Measurements from ENCODE around the gene CYFIP2. TPM values are rescaled to one million over a fixed set of nuclear protein-coding genes. Genes with fewer than 3 reads are reported as not detected.
A peak's percentile ranks its signal among the peaks of the same experiment; 100 is the strongest.

The CYFIP2 gene
- total RNA-seq, 2 donors from 2014 or later: 17.8 to 25.2 TPM

DNA sequence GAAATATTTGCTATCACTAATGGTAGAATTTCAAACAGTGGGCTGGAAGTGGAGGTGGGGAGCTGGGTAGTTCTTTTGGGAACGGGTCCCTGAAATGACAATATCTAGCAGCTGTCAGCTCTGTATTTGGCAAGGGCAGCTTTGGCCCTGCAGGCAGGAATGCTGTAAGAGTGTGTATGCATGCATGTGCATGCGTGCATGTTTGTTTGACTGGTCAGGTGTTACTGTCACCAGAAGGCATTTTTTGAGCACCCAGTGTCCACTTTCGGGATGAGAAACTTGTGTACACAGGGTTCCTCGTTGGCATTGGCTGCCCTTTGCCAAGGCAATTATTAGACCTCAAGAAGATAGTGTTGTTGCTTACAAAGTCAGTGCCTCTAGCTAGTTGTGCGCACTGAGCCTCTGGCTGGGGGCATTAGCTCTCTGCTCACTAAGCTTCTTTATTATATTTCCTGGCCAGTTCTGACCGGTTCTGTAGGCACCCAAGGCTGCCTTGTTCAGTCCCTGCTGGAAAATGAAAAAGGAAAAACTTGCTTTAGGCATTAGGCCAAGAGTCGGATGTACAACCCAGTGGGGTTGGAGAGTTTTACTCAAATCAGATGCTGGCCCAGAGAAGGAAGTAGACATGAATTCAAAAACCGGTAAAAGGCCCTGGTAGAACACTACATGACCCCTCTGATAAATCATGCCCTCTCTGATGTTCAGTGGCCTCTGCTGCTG is 2.0 kb downstream of the CYFIP2 start:
- no peak for TF ChIP-seq POLR2A (IDR thresholded peaks at IDR 0.05)
- TF ChIP-seq, protein P1, sequence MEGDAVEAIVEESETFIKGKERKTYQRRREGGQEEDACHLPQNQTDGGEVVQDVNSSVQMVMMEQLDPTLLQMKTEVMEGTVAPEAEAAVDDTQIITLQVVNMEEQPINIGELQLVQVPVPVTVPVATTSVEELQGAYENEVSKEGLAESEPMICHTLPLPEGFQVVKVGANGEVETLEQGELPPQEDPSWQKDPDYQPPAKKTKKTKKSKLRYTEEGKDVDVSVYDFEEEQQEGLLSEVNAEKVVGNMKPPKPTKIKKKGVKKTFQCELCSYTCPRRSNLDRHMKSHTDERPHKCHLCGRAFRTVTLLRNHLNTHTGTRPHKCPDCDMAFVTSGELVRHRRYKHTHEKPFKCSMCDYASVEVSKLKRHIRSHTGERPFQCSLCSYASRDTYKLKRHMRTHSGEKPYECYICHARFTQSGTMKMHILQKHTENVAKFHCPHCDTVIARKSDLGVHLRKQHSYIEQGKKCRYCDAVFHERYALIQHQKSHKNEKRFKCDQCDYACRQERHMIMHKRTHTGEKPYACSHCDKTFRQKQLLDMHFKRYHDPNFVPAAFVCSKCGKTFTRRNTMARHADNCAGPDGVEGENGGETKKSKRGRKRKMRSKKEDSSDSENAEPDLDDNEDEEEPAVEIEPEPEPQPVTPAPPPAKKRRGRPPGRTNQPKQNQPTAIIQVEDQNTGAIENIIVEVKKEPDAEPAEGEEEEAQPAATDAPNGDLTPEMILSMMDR (IDR thresholded peaks at IDR 0.05): peak in 2 of 4 experiments; percentile 14 to 21
- TF ChIP-seq POLR2AphosphoS5 (IDR thresholded peaks at IDR 0.05): peak; percentile 14
- intact Hi-C loops (cut with DNase I): no loop called here
- no peak for DNase-seq (ENCODE audit: low spot score)
- no peak overlapping the region for H3K4me3 ChIP-seq
- WGBS: 37% methylated on average over 8 of the region's 8 CpGs
- H3K9me3 ChIP-seq: no peaks in the 10 kb centered on the region
- no peaks in the 10 kb centered on the region for H3K36me3 ChIP-seq
- H3K4me1 ChIP-seq (replicated peaks): no peaks in the 10 kb centered on the region
- no peak overlapping the region for H3K27ac ChIP-seq
- H3K27me3 ChIP-seq (replicated peaks; ENCODE audit: insufficient read depth): no peaks in the 10 kb centered on the region

DNA sequence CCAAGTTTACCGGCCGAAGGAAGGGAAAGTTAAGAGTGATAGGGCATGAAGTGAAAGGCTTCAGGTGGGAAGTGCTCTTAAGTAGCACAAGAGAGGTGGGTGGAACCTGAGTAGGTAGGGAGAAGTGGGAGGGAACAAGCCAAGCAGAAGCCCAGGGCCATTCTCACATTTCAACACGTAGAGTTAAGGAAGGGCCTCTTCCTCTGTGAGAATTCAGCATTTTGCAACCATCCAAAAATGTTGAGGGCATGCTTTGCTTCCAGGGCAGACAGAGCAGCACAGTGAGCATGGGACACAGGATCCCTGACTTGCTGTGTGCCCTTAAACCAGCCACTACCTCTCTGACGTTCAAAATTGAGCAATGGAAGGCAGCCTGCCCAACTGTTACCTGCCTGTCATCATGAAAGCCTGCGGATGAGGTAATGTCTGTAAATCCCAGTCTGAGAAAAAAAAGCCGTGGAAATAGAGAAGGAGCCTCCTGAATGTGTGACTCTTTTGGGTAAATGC is 3.3 kb downstream of the CYFIP2 start:
- H3K9me3 ChIP-seq: no peaks in the 10 kb centered on the region
- no peaks in the 10 kb centered on the region for H3K4me1 ChIP-seq (replicated peaks)
- intact Hi-C loops (cut with DNase I): no loop called here
- H3K27ac ChIP-seq: no peak overlapping the region
- TF ChIP-seq POLR2A (IDR thresholded peaks at IDR 0.05): no peak
- TF ChIP-seq, protein P1 (IDR thresholded peaks at IDR 0.05): no peak
- TF ChIP-seq POLR2AphosphoS5 (IDR thresholded peaks at IDR 0.05): no peak
- H3K4me3 ChIP-seq: no peak overlapping the region
- H3K36me3 ChIP-seq: no peaks in the 10 kb centered on the region
- no peaks in the 10 kb centered on the region for H3K27me3 ChIP-seq (replicated peaks; ENCODE audit: insufficient read depth)
- 77% methylated on average over 6 of the region's 6 CpGs for WGBS
- no peak for DNase-seq (ENCODE audit: low spot score)

DNA sequence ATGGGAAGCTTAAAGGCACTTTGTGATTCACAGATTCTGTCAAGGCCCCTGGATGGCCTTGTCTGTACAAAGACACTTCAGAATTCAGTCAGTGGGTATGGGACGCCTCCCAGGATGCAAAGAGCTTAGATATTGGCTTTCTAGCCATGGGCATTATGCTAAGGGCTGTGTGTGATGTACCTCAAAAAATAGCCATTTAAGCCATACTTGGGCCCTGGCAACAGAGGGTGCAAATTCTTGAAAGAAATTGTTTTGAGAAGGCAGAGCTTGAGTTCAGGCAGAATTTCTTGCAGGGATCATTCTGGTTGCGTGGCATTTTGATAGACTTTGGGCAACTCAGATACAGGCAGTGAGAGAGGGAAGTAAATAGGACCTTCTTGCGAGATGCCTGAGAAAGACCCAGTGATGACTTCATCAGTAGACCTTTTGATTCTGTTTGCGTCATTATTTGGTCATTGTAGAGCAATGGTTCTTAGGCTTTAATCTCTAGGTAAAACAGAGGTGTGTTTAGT is 3.9 kb downstream of the CYFIP2 start:
- Histone ChIP-seq H3K9me3 (no peaks in the 10 kb centered on the region), H3K36me3 (no peaks in the 10 kb centered on the region), H3K27ac (no peak overlapping the region), H3K4me1 (replicated peaks) (no peaks in the 10 kb centered on the region), H3K27me3 (replicated peaks; ENCODE audit: insufficient read depth) (no peaks in the 10 kb centered on the region), H3K4me3 (no peak overlapping the region)
- WGBS: 91% methylated on average over 4 of the region's 4 CpGs
- TF ChIP-seq, protein P1 (IDR thresholded peaks at IDR 0.05): no peak
- TF ChIP-seq POLR2AphosphoS5 (IDR thresholded peaks at IDR 0.05) (no peak), POLR2A (IDR thresholded peaks at IDR 0.05) (no peak)
- DNase-seq (ENCODE audit: low spot score): no peak
- intact Hi-C loops (cut with DNase I): no loop called here

DNA sequence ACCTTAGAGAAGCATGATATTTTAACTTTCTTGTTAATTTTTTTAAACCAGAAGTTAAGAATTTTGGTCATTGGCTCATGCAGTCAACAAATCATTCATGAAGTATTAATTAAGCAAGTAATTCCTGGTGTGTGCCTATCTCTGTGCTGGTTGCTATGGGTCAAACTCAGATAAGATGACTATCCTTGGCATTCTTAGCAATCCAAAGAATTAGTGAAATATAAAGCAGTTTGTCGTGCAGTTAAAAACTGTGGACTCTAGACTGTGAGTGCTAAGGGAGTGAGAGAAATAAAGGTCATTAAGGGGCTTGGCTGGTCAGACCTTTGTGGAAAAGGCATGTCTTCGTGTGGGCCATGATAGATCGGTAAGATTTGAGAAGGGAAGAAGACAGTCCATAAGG is 4.8 kb downstream of the CYFIP2 start:
- H3K9me3 ChIP-seq: no peaks in the 10 kb centered on the region
- WGBS: 80% methylated on average over 3 of the region's 3 CpGs
- H3K27me3 ChIP-seq (replicated peaks; ENCODE audit: insufficient read depth): no peaks in the 10 kb centered on the region
- no peak overlapping the region for H3K27ac ChIP-seq
- intact Hi-C loops (cut with DNase I): no loop called here
- DNase-seq (ENCODE audit: low spot score): no peak
- H3K4me1 ChIP-seq (replicated peaks): no peaks in the 10 kb centered on the region
- no peaks in the 10 kb centered on the region for H3K36me3 ChIP-seq
- no peak overlapping the region for H3K4me3 ChIP-seq
- TF ChIP-seq POLR2AphosphoS5 (IDR thresholded peaks at IDR 0.05) (no peak), POLR2A (IDR thresholded peaks at IDR 0.05) (no peak)
- TF ChIP-seq, protein P1 (IDR thresholded peaks at IDR 0.05): no peak

All from prostate gland (tissue), 2 donors.